Measurements from ENCODE around the gene COPRS. TPM values are rescaled to one million over a fixed set of nuclear protein-coding genes. Genes with fewer than 3 reads are reported as not detected.
A peak's percentile ranks its signal among the peaks of the same experiment; 100 is the strongest.

COPRS gene
- total and polyA plus RNA-seq, 2 of the 13 experiments (the other 11 are each of a cell fraction or from before 2014, with no cell fraction given): 22.7 to 93.8 TPM

DNA sequence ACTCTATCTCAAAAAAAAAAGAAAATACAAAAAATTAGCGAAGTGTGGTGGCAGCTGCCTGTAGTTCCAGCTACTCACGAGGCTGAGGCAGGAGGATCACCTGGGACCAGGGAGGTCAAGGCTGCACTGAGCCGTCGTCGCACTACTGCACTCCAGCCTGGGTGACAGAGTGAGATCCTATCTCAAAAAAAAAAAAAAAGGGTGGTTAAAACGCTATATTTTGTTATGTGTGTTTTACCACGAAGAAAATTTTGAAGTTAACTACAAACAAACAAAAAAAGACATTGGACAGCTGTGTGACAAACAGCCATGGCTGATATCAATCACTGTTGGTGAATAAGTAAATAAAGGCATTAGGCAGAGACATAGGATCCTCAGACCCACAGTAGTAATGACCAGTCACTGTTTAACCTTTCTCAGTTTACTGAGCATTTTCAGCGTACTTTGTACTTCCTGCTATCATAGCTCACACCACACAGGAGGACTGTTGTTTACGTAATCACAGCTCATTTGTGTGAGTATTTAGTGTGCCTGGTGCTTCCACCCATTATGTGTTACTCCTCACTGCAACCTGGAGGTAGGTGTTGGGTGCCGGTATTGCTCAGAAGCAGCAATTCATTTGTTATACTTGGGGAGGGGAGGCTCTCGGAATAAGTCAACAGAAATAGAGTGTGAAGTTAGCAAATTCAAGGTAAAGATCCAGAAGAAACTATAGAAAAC lies 55.4 kb downstream of the COPRS start (continued):
- TF ChIP-seq, protein P1, sequence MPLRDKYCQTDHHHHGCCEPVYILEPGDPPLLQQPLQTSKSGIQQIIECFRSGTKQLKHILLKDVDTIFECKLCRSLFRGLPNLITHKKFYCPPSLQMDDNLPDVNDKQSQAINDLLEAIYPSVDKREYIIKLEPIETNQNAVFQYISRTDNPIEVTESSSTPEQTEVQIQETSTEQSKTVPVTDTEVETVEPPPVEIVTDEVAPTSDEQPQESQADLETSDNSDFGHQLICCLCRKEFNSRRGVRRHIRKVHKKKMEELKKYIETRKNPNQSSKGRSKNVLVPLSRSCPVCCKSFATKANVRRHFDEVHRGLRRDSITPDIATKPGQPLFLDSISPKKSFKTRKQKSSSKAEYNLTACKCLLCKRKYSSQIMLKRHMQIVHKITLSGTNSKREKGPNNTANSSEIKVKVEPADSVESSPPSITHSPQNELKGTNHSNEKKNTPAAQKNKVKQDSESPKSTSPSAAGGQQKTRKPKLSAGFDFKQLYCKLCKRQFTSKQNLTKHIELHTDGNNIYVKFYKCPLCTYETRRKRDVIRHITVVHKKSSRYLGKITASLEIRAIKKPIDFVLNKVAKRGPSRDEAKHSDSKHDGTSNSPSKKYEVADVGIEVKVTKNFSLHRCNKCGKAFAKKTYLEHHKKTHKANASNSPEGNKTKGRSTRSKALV (CRISPR knock-in tag; IDR thresholded peaks at IDR 0.05): peak; percentile 51; the same call in 1 of the 2 replicates
- TF ChIP-seq TCF12 (IDR thresholded peaks at IDR 0.05): no peak
- peak; percentile 75; the same call in 1 of the 2 replicates for TF ChIP-seq TCF12 (CRISPR knock-in tag; IDR thresholded peaks at IDR 0.05)
- peak; percentile 53; the same call in 1 of the 2 replicates for TF ChIP-seq SATB2 (CRISPR knock-in tag; IDR thresholded peaks at IDR 0.05)
- peak; percentile 67 for TF ChIP-seq SKI (IDR thresholded peaks at IDR 0.05; ENCODE audit: partially characterized antibody)
- TF ChIP-seq GATAD2A (CRISPR knock-in tag; IDR thresholded peaks at IDR 0.05): peak; percentile 97
- TF ChIP-seq ZNF12 (CRISPR knock-in tag; IDR thresholded peaks at IDR 0.05): peak; percentile 73
- TF ChIP-seq ZNF770 (CRISPR knock-in tag; IDR thresholded peaks at IDR 0.05): peak; percentile 99
- TF ChIP-seq ZNF839 (CRISPR knock-in tag; IDR thresholded peaks at IDR 0.05; ENCODE audit: borderline replicate concordance): no peak
- TF ChIP-seq TGIF2 (CRISPR knock-in tag; IDR thresholded peaks at IDR 0.05): no peak; the same call in 1 of the 2 replicates
- TF ChIP-seq ZBTB33 (CRISPR knock-in tag; IDR thresholded peaks at IDR 0.05): peak; percentile 71; the same call in 1 of the 2 replicates
- TF ChIP-seq, protein P2, sequence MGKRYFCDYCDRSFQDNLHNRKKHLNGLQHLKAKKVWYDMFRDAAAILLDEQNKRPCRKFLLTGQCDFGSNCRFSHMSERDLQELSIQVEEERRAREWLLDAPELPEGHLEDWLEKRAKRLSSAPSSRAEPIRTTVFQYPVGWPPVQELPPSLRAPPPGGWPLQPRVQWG (CRISPR knock-in tag; IDR thresholded peaks at IDR 0.05; ENCODE audit: borderline replicate concordance, low read depth): no peak
- peak; percentile 59; the same call in 1 of the 2 replicates for TF ChIP-seq ZNF430 (CRISPR knock-in tag; IDR thresholded peaks at IDR 0.05)
- peak; percentile 99 for TF ChIP-seq ETV5 (CRISPR knock-in tag; IDR thresholded peaks at IDR 0.05; ENCODE audit: borderline replicate concordance)
- TF ChIP-seq ARID3A (IDR thresholded peaks at IDR 0.05; ENCODE audit: low read depth, low read length): peak; percentile 95
- 0 out of 2 replicates have a peak, but pooled peaks have one; percentile 30 for TF ChIP-seq REL (CRISPR knock-in tag; conservative IDR thresholded peaks at IDR 0.05)
- peak; percentile 82; the same call in 1 of the 2 replicates for TF ChIP-seq CEBPB (IDR thresholded peaks at IDR 0.05; ENCODE audit: borderline replicate concordance, low read depth, low read length)
- TF ChIP-seq HDAC2 (CRISPR knock-in tag; IDR thresholded peaks at IDR 0.05): peak; percentile 98
- TF ChIP-seq ZNF878 (CRISPR knock-in tag; IDR thresholded peaks at IDR 0.05): peak; percentile 80; the same call in 1 of the 2 replicates

All from HepG2 (cell line).